Endothelial cell of umbilical vein (primary cell): ENCODE data around the gene PLXNA4. TPM values are rescaled to one million over a fixed set of nuclear protein-coding genes. Genes with fewer than 3 reads are reported as not detected.

Experiments
- BruUV-seq: library from RNA; stranded (reverse); fragments of 400-500 nt; replicated peaks from 2 replicates; lab custom pipeline; 2021; lab: Mats Ljungman, UMichigan
- CTCF ChIA-PET: fragments of 300-600, 350-600 bp; sonication (Branson Sonifier 250); formaldehyde crosslinking; loops from one replicate; lab custom pipeline; 2021; ENCODE audit warnings: antibody characterized with exemption, inconsistent platforms; lab: Charles Lee
- POLR2A ChIA-PET: fragments of 300-600, 350-600 bp; sonication (Branson Sonifier 250); formaldehyde crosslinking; loops from one replicate; lab custom pipeline; 2021; ENCODE audit warnings: antibody characterized with exemption, inconsistent platforms; lab: Charles Lee
- DNase-seq: peaks from one replicate; pipeline ENCODE4 v3.0.0-alpha.2; 2011; ENCODE audit warnings: low read depth, low spot score
- FAIRE-seq: peaks from 2 replicates; lab custom pipeline; 2011; peaks lifted over from hg19 to GRCh38; lab: Jason Lieb, UNC
- H2AFZ ChIP-seq: 2 replicates; pipeline ENCODE4 v1.6.0; 2012; ENCODE audit warnings: low read depth, low read length, control low read depth, inconsistent platforms
- H3K27ac ChIP-seq: 2 replicates; pipeline ENCODE4 v1.5.1; 2011; ENCODE audit warnings: low read depth, mild to moderate bottlenecking, control low read depth, low read length, moderate library complexity; ENCODE audit not compliant: insufficient read depth
- H3K27me3 ChIP-seq, 2 experiments: 2 replicates each; pipeline versions ENCODE4 v1.6.0 to v1.6.1; 2011; ENCODE audit warnings: low read length in 2 of 2, mixed read lengths in 1 of 2; ENCODE audit not compliant: control insufficient read depth in 2 of 2, insufficient read depth in 2 of 2
- H3K36me3 ChIP-seq, 2 experiments: 2 replicates in 1 of 2; 3 replicates in 1 of 2; pipeline ENCODE4 v1.5.1; 2011; ENCODE audit warnings: low read length in 2 of 2, mild to moderate bottlenecking in 1 of 2, moderate library complexity in 1 of 2; ENCODE audit not compliant: control insufficient read depth in 2 of 2, insufficient read depth in 2 of 2; ENCODE audit errors: extremely low read depth in 1 of 2
- H3K4me1 ChIP-seq: 3 replicates; pipeline ENCODE4 v1.5.1; 2011; ENCODE audit warnings: mild to moderate bottlenecking, low read length; ENCODE audit not compliant: control insufficient read depth, insufficient read depth; ENCODE audit errors: extremely low read depth
- H3K4me2 ChIP-seq: 2 replicates; pipeline ENCODE4 v1.6.1; 2011; ENCODE audit warnings: low read length, control low read depth, mixed read lengths; ENCODE audit not compliant: insufficient read depth
- H3K4me3 ChIP-seq, 3 experiments: fragments of 200-600 bp in 1 of 3; sonication (generic), shearing (Covaris generic) in 1 of 3; replicated peaks in 1 of 3; 2 replicates each; pipeline ENCODE4 v1.5.1; 2011 to 2016; ENCODE audit warnings: control low read depth in 3 of 3, low read length in 3 of 3, mild to moderate bottlenecking in 2 of 3, inconsistent platforms in 1 of 3, low read depth in 1 of 3, moderate library complexity in 1 of 3; ENCODE audit not compliant: insufficient read depth in 1 of 3
- H3K79me2 ChIP-seq: 2 replicates; pipeline ENCODE4 v1.6.0; 2012; ENCODE audit warnings: low read length, inconsistent platforms; ENCODE audit not compliant: control insufficient read depth, insufficient read depth
- H3K9ac ChIP-seq: replicated peaks from 2 replicates; pipeline ENCODE3; 2011; ENCODE audit warnings: low read length, control low read depth; ENCODE audit not compliant: insufficient read depth; ENCODE audit errors: extremely low read depth
- H3K9me1 ChIP-seq: replicated peaks from 3 replicates; pipeline ENCODE4 v1.6.0; 2011; ENCODE audit warnings: mild to moderate bottlenecking, low read length; ENCODE audit not compliant: control insufficient read depth, insufficient read depth; ENCODE audit errors: extremely low read depth
- H3K9me3 ChIP-seq: replicated peaks from 2 replicates; pipeline ENCODE4 v1.5.1; 2012; ENCODE audit warnings: low read length, inconsistent platforms; ENCODE audit not compliant: control insufficient read depth, insufficient read depth
- H4K20me1 ChIP-seq: replicated peaks from 2 replicates; pipeline ENCODE3; 2011; ENCODE audit warnings: mild to moderate bottlenecking, low read length; ENCODE audit not compliant: control insufficient read depth, insufficient read depth; ENCODE audit errors: extremely low read depth
- CTCF ChIP-seq, 2 donors: IDR thresholded peaks; 1 replicate in 1 of 2; 2 replicates in 1 of 2; pipeline ENCODE4 v1.5.1; 2011; ENCODE audit warnings: low read length in 2 of 2, mild to moderate bottlenecking in 2 of 2, moderate library complexity in 2 of 2, control low read depth in 1 of 2, inconsistent platforms in 1 of 2, low read depth in 1 of 2; ENCODE audit not compliant: insufficient read depth in 1 of 2; ENCODE audit errors: extremely low read depth in 1 of 2
- EZH2 ChIP-seq: IDR thresholded peaks from 2 replicates; pipeline ENCODE4 v1.6.1; 2012; ENCODE audit warnings: borderline replicate concordance, low read depth, mild to moderate bottlenecking, moderate library complexity, low read length, inconsistent platforms; ENCODE audit not compliant: severe bottlenecking
- FOS ChIP-seq: IDR thresholded peaks from 2 replicates; pipeline ENCODE4 v1.6.1; 2011; ENCODE audit warnings: mild to moderate bottlenecking, low read length, moderate library complexity, borderline replicate concordance; ENCODE audit not compliant: insufficient read depth
- GATA2 ChIP-seq: IDR thresholded peaks from 2 replicates; pipeline ENCODE4 v1.7.0; 2011; ENCODE audit warnings: low read depth, mild to moderate bottlenecking, moderate library complexity, mixed read lengths, low read length; ENCODE audit not compliant: insufficient read length, insufficient read depth
- JUN ChIP-seq: IDR thresholded peaks from 2 replicates; pipeline ENCODE4 v1.6.1; 2011; ENCODE audit warnings: borderline replicate concordance, low read depth; ENCODE audit not compliant: insufficient read length, insufficient read depth
- MAX ChIP-seq: IDR thresholded peaks from 2 replicates; pipeline ENCODE4 v1.6.1; 2011; ENCODE audit not compliant: insufficient read depth, insufficient read length
- MYC ChIP-seq: IDR thresholded peaks from one replicate; pipeline ENCODE4 v1.6.1; 2011; ENCODE audit warnings: mild to moderate bottlenecking, low read depth, low read length
- POLR2A ChIP-seq: IDR thresholded peaks from 2 replicates; pipeline ENCODE4 v1.6.1; 2012; ENCODE audit warnings: low read depth, mild to moderate bottlenecking, control low read depth, low read length
- POLR2AphosphoS5 ChIP-seq: IDR thresholded peaks from 2 replicates; pipeline ENCODE4 v1.6.1; 2012; ENCODE audit warnings: low read depth, mild to moderate bottlenecking, control low read depth, low read length, moderate library complexity; ENCODE audit not compliant: insufficient read depth
- dilution Hi-C: fragments of 300-500 bp; cut with MboI; formaldehyde crosslinking; loops from one replicate; pipeline ENCODE4 v1.15.0; 2019; ENCODE audit warnings: low sequenced_read_pairs; ENCODE audit not compliant: extremely low pct_ligation_motif_present
- intact Hi-C: fragments of 100-400 bp; cut with micrococcal nuclease; formaldehyde crosslinking; loops from one replicate; pipeline ENCODE4 v1.10.0; 2022
- polyA plus RNA-seq, 4 experiments: library from polyadenylated mRNA; depleted of rRNA in 3 of 4; stranded (reverse) in 3 of 4; unstranded in 1 of 4; fragments of >200 nt; gene quantifications; 2 replicates each; pipeline versions ENCODE4 v1.2.1 to v1.2.3, GENCODE V29; 2011 to 2012; ENCODE audit warnings: missing spikeins in 1 of 4
- total RNA-seq: library from RNA; stranded (reverse); gene quantifications from 2 replicates; pipeline ENCODE4 v1.2.3, GENCODE V29; 2021

The PLXNA4 gene
- total and polyA plus RNA-seq, 2 donors (not counting 3 experiments of a cell fraction or from before 2014, with no cell fraction given) = 12.1 to 20.4 TPM

- intact Hi-C loops = no loop called here
- CTCF ChIA-PET = no interaction called here
These were observed 495.2 kb downstream of the PLXNA4 start for GRCh38 chr7:132080967-132081668.

GRCh38 chr7:132080467-132080866, 495.8 kb downstream of the PLXNA4 start:
- dilution Hi-C loops = no loop called here
- Histone ChIP-seq H3K4me3 (no peak overlapping the region), H3K9ac (no peak overlapping the region), H3K36me3 (no peaks in the 10 kb centered on the region), H2AFZ (no peak overlapping the region), H4K20me1 (no peaks in the 10 kb centered on the region), H3K4me1 (no peaks in the 10 kb centered on the region), H3K4me2 (no peak overlapping the region), H3K9me3 (no peaks in the 10 kb centered on the region), H3K27ac (no peak overlapping the region), H3K9me1 (no peaks in the 10 kb centered on the region), H3K27me3 (peaks cover 19 to 44% of the 10 kb centered on the region in 2 experiments), H3K79me2 (no peaks in the 10 kb centered on the region)
- ChIA-PET POLR2A (no interaction called here), CTCF (interaction anchor here (1.1 kb wide), 1 partner anchor 10 kb away, joined by 3 read pairs; no protein-coding TSS in a partner anchor)
- intact Hi-C loops = no loop called here
- DNase-seq (peak; percentile 2), FAIRE-seq (no peak)
- TF ChIP-seq EZH2 = no peak
- no peak for TF ChIP-seq POLR2AphosphoS5
- no peak for TF ChIP-seq CTCF (IDR thresholded peaks at IDR 0.05; ENCODE audit: extremely low read depth in 1 of 2, insufficient read depth in 1 of 2, low read depth in 1 of 2, low read length in 2 of 2)
- TF ChIP-seq FOS = no peak
- TF ChIP-seq GATA2 = no peak
- TF ChIP-seq MAX = no peak
- no peak for TF ChIP-seq JUN
- no peak for TF ChIP-seq MYC
- no peak for TF ChIP-seq POLR2A
- no TSS peak for BruUV-seq

More at GRCh38 chr7:132080967-132081668, 495.2 kb downstream of the PLXNA4 start:
- no peak overlapping the region for H3K4me2 ChIP-seq
- H3K79me2 ChIP-seq = no peaks in the 10 kb centered on the region
- no TSS peak for BruUV-seq
- no peak overlapping the region for H3K9ac ChIP-seq
- H3K9me3 ChIP-seq = no peaks in the 10 kb centered on the region
- DNase-seq (no peak), FAIRE-seq (no peak)
- no peaks in the 10 kb centered on the region for H3K9me1 ChIP-seq
- no peaks in the 10 kb centered on the region for H3K4me1 ChIP-seq
- dilution Hi-C loops = no loop called here
- H2AFZ ChIP-seq = no peak overlapping the region
- H3K27me3 ChIP-seq = peaks cover 12 to 44% of the 10 kb centered on the region in 2 experiments
- H3K27ac ChIP-seq = no peak overlapping the region
- POLR2A ChIA-PET = no interaction called here
- TF ChIP-seq EZH2 (no peak), FOS (no peak), GATA2 (no peak)
- no peaks in the 10 kb centered on the region for H4K20me1 ChIP-seq
- no peak overlapping the region for H3K4me3 ChIP-seq
- H3K36me3 ChIP-seq = no peaks in the 10 kb centered on the region
